Right hindlimb (tissue), 1 donor: ENCODE measurements around the gene CYB5D1.
A peak's percentile ranks its signal among the peaks of the same experiment; 100 is the strongest.
"Not testable (repeated sequence)": the region's sequence is repeated elsewhere in the genome, so short reads cannot be mapped to it uniquely, and the experiment has no call there.

Experiments used
- DNase-seq: peaks from one replicate; pipeline ENCODE4 v3.0.0-alpha.2; 2018

CYB5D1 gene

GRCh38 chr17:7856811-7857712 lies 741 bp upstream of the CYB5D1 start, which contains the start of gene NAA38:
Gene NAA38, minus strand, starts transcription at chr17:7857559. Its CDS starts 96 bp downstream, at chr17:7857463.
- peak; percentile 99 for DNase-seq

GRCh38 chr17:7858522-7858810 lies 663 bp downstream of the CYB5D1 start:
- peak; percentile 60 for DNase-seq

DNA sequence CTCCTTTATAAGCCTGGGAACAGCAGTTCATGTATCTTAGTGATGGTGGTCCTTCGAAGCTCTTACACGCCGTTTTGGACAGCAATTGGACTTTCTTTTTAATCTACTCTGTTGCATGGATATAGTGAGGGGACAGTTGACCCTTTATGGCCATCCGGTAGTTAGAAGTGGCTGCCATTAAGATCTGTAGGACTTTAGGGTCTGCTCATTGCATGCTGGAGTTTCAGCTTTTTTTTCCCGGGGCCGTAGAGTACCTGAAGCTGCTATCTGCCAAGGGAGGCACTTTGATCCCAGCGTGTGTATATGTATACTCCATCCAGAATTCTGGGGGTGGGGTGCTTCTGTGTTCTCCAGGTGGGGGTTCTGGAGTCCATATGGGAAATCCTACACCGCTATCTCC lies 1.2 kb downstream of the CYB5D1 start:
- DNase-seq = no peak

DNA sequence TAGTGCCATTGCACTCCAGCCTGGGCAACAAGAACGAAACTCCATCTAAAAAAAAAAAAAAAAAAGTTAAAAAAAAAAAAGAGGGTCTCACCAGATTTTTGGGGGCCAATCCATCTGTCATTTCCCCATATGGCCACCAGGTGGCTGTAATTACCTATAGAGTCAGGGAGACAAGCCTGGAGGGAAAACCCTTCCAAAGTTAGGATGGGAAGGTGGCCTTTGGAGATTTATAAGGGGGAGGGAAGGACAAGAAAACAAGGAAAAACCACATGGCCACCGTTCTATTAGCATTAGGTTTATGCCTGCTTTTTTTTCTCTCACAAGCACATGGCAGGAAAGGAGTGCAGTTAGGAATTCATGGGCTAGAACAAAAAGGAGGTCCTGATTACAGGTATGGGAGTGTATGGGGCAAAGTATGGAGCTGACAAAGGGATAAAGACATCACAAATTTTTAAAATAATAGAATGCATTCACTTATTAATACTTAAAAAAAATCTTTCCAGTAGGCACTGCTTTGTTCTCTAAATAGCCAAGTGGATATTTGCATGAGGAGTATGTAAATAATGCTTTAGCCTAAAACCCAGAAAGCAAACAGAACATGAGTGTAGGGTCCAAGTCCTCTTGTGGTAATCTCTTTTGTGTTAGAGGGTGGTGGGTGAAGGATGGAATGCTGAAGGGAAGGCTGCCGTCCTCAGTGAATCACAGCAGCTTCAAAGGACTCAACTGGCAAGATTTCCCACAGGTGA lies 5.1 kb downstream of the CYB5D1 start:
- DNase-seq = peak; percentile 67

DNA sequence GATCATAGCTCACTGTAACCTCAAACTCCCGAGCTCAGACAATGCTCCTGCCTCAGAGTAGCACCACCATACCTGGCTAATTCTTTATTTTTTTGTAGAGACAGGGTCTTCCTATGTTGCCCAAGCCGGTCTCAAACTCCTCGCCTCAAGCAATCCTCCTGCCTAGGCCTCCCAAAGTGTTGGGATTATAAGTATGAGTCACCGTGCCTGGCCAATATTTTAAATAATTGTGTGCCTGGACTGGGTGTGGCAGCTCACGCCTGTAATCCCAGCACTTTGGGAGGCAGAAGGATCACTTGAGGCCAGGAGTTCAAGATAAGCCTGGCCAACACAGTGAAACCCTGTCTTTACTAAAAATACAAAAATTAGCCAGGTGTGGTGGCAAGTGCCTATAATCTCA lies 6.6 kb downstream of the CYB5D1 start:
- DNase-seq = not testable (repeated sequence)

DNA sequence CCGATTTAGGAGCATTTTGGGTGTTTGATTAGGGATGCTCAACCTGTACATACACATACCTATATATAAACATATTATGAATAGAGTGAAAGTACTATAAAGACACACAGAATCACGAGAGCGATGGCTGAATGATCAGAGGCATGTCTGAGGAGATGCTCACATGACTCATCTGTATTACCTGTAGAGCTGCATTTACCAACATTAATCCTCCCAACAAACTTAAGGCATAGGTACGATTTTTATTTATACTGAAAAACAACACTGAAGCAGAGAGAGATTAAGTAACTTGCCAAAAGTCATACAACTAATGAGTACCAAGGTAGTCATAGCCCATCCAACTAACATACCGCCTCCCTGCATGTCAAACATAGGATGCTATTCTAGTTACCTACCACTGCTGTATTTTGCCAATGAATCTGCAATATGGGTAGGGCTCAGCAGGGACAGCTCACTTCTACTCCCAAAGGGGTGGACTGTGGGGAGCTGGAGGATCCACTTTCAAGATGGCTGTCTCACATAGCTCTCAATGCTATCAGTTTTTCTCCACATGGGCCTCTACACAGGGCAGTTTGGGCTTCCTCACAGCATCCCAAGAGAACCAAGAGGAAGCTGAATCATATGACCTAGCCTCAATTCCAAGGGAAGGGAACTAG lies 7.3 kb downstream of the CYB5D1 start:
- no peak for DNase-seq

- DNase-seq = no peak
Measured at GRCh38 chr17:7867881-7868329, 10.1 kb downstream of the CYB5D1 start.

GRCh38 chr17:7873051-7873450 lies 15.2 kb downstream of the CYB5D1 start:
- no peak for DNase-seq

- DNase-seq = no peak
Measured at GRCh38 chr17:7875804-7876370, 18.1 kb downstream of the CYB5D1 start.

DNA sequence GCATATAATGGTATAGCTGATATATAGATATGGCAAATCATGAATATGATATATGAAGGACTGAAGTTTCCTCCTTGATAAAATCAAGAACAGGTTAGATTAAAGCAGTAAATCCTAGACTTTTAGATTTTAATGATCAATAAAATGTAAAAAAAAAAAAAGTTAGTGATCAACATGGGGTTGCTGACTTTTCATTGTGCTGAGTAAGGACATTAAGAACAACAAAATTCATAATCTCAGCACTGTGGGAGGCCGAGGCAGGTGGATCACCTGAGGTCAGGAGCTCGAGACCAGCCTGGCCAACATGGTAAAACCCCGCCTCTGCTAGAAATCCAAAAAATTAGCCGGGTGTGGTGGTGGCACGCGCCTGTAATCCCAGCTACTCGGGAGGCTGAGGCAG lies 20.4 kb downstream of the CYB5D1 start:
- no peak for DNase-seq

- no peak for DNase-seq
Measured at GRCh38 chr17:7880076-7880868, 22.5 kb downstream of the CYB5D1 start.

- DNase-seq = peak; percentile 61
Measured at GRCh38 chr17:7881276-7882054, 23.7 kb downstream of the CYB5D1 start.

DNA sequence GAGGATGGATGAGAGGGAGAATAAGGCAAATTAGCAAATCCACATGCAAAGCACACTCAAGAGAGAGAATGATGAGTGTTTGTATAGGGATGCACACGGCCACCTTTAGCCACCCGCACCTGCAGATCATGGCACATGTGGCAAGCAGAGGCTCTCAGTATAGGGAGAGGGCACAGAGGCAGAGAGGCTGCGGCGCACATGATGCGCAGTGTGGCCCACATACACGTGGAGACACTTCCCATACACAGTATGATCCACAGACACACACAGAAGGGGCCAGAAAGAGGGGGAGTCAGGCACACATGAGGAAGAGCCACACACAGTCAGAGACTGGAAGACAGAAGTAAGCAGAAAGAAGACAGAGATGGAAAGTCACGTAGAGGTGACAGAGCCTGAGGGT lies 24.3 kb downstream of the CYB5D1 start:
- DNase-seq = no peak

- DNase-seq = no peak
Measured at GRCh38 chr17:7882629-7883028, 24.8 kb downstream of the CYB5D1 start.

GRCh38 chr17:7883781-7884386 lies 26.1 kb downstream of the CYB5D1 start:
- DNase-seq = peak; percentile 45

- peak; percentile 56 for DNase-seq
Measured at GRCh38 chr17:7884581-7885366, 27.0 kb downstream of the CYB5D1 start.

DNA sequence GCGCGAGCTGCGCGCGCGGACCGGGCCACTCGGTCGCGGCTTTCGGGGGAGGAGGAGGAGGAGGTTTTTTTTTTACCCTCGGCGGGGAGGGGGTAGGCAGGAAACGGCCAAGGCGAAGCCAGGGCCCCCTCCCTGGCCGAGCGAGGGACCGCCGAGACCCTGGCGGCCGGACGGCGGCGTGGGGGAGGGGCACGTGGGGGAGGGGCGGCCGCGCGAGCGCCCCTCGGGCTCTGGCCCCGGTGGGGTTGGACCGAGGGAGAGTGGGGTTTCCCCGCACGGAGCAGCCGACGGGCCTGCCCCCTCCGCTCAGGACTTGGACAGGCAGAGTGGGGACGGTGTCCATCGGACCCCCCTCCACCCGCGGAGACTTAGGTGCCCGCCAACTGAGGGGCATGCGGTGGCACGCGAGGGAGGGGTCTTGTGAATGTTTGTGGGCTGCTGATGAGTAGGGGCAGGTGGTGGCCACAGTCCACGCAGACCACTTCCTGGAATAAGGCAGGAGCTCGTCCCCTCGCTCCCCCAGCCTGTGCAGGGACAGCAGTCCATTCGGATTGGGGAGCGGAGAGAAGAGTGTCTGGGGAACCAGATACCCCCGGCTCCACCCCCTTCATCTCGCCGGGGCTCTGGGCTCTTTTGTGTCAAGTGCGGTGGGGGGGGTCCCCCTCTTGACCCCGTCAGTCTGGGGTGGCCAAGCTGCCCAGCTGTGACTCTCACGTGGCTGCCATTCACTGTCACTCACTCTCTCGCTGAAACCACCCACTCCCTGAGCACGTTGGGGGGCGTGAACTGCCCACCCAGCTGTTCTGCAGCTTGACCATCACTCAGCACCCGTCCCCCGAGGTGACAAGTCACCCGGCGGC lies 27.8 kb downstream of the CYB5D1 start:
- peak; percentile 75 for DNase-seq

DNA sequence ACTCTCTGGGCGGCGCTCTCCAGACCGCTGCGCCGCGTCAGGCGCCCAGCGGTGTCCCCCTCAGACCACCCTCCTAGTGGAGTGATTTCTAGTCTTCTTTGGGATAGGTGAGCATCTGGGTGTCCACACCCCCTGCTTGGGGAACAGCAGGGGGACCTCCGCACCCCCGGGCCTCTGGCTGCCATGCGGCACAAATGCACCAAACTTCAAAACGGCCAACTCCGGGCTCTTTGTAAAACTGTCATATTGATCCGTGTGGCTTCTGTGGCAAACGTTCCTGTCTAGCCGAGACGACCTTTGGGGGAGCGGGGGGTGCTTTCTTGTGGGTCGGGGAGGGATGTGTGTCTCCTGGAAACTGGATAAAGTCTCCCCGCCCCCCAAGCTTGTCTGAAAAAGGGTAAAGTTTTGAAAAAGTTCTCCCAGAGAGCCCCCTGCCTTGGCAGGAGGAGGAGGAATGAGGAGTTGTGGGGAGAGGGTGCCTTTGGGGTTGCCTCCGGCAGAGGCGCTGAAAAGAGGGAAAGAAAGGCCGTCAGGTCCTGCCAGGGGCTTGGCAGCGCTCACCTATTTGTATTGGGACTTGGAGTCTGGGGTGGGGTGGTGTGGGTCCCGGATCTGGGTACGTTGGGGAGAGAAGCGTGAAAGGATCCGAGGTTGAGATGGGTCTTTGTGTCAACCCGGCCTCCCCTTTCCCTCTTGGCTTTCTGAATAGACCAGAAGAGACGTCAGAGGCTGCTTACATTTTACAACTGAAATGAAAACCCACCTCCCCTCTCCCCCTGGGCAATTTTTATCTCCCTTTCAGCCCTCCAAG lies 28.6 kb downstream of the CYB5D1 start:
- peak; percentile 66 for DNase-seq
